Hippocampal formation (tissue), 2 donors: Measurements from ENCODE around the gene AWAT2.

Experiments used
- DNase-seq, 2 donors: peaks; one replicate each; lab custom pipeline; 2025; lab: John Stamatoyannopoulos, UW

AWAT2 gene

GRCh38 chrX:70049925-70050324 lies at the start of gene AWAT2:
AWAT2 (minus strand) TSS chrX:70049938; CDS start chrX:70049932, 6 bp downstream.
- DNase-seq: no peak

- DNase-seq: no peak
These were observed 46.3 kb upstream of the AWAT2 start for GRCh38 chrX:70096052-70096451.

- no peak for DNase-seq
These were observed 42.5 kb upstream of the AWAT2 start for GRCh38 chrX:70092247-70092646.

- DNase-seq: no peak
These were observed 40.0 kb upstream of the AWAT2 start for GRCh38 chrX:70089604-70090297.

GRCh38 chrX:70088751-70089150 lies 39.0 kb upstream of the AWAT2 start:
- DNase-seq: no peak

- no peak for DNase-seq
These were observed 38.3 kb upstream of the AWAT2 start for GRCh38 chrX:70087857-70088630.

GRCh38 chrX:70084592-70085240 lies 35.0 kb upstream of the AWAT2 start:
- DNase-seq: no peak

GRCh38 chrX:70082723-70083122 lies 33.0 kb upstream of the AWAT2 start:
- DNase-seq: no peak

- DNase-seq: no peak
These were observed 30.1 kb upstream of the AWAT2 start for GRCh38 chrX:70079870-70080269.

GRCh38 chrX:70079297-70079696 lies 29.6 kb upstream of the AWAT2 start:
- DNase-seq: no peak

GRCh38 chrX:70066646-70067045 lies 16.9 kb upstream of the AWAT2 start:
- DNase-seq: no peak

- DNase-seq: no peak
These were observed 13.3 kb upstream of the AWAT2 start for GRCh38 chrX:70062961-70063550.

- DNase-seq: no peak
These were observed 12.3 kb upstream of the AWAT2 start, which contains the start of gene OTUD6A for GRCh38 chrX:70062076-70062475. OTUD6A (plus strand) TSS chrX:70062457; CDS start chrX:70062525, 68 bp downstream.

- no peak for DNase-seq
These were observed 4.7 kb upstream of the AWAT2 start for GRCh38 chrX:70054391-70054790.

GRCh38 chrX:70052895-70053615 lies 3.3 kb upstream of the AWAT2 start:
- DNase-seq: no peak

- DNase-seq: no peak
These were observed 332 bp downstream of the AWAT2 start for GRCh38 chrX:70049406-70049805.

- DNase-seq: no peak
These were observed 2.8 kb downstream of the AWAT2 start for GRCh38 chrX:70046978-70047377.

- DNase-seq: no peak
These were observed 5.0 kb downstream of the AWAT2 start for GRCh38 chrX:70044541-70045245.

- no peak for DNase-seq
These were observed 6.1 kb downstream of the AWAT2 start for GRCh38 chrX:70043685-70044084.

- no peak for DNase-seq
These were observed 7.1 kb downstream of the AWAT2 start for GRCh38 chrX:70042399-70043371.
